ENCODE results near the gene CORO2A. TPM values are rescaled to one million over a fixed set of nuclear protein-coding genes. Genes with fewer than 3 reads are reported as not detected.

Gene CORO2A
- total RNA-seq, 1 experiment from 2014 or later, result 24.3 TPM

DNA sequence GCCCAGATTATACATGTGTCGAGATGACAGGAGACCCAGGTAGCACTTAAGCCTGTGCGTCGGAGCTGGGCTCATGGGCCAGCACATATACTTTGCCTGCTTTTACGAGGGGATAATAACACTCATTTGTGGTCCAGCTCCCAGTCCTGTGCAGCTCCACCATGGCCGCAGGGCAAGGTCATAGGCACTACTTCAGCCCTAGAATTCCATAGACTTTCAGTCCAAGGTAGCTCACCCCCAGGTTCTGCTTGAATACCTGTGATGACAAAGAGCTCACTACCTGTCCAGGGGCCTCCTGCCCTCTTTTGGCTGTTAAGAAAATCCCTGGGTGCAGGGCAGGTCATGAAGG is 1.7 kb downstream of the CORO2A start:
- H3K27ac Mint-ChIP-seq (ENCODE audit: unreplicated experiment), result peak overlapping the region; percentile 54
- H3K4me3 Mint-ChIP-seq (ENCODE audit: low read depth, unreplicated experiment), result peak overlapping the region; percentile 80
- no peaks in the 10 kb centered on the region for H3K27me3 Mint-ChIP-seq (ENCODE audit: unreplicated experiment)
- intact Hi-C loops (cut with micrococcal nuclease; ENCODE audit: unreplicated experiment), result loop anchor here (2.0 to 5.0 kb wide), 2 partner anchors 67 to 72 kb away; partner anchors contain the start of genes TBC1D2 and TRIM14
- BruUV-seq (replicated peaks), result no TSS peak
- DNase-seq, result no peak
- H3K4me1 Mint-ChIP-seq (ENCODE audit: low read depth, unreplicated experiment), result peaks cover 3% of the 10 kb centered on the region
- CTCF ChIA-PET, result interaction anchor here (0.5 to 0.6 kb wide), 2 partner anchors 13 to 50 kb away, joined by 3 read pairs; no protein-coding TSS in a partner anchor
- no peaks in the 10 kb centered on the region for H3K9me3 Mint-ChIP-seq (ENCODE audit: low read depth, unreplicated experiment)
- peaks cover 29% of the 10 kb centered on the region for H3K36me3 Mint-ChIP-seq (ENCODE audit: insufficient read depth, unreplicated experiment)
- TF ChIP-seq, protein P1, sequence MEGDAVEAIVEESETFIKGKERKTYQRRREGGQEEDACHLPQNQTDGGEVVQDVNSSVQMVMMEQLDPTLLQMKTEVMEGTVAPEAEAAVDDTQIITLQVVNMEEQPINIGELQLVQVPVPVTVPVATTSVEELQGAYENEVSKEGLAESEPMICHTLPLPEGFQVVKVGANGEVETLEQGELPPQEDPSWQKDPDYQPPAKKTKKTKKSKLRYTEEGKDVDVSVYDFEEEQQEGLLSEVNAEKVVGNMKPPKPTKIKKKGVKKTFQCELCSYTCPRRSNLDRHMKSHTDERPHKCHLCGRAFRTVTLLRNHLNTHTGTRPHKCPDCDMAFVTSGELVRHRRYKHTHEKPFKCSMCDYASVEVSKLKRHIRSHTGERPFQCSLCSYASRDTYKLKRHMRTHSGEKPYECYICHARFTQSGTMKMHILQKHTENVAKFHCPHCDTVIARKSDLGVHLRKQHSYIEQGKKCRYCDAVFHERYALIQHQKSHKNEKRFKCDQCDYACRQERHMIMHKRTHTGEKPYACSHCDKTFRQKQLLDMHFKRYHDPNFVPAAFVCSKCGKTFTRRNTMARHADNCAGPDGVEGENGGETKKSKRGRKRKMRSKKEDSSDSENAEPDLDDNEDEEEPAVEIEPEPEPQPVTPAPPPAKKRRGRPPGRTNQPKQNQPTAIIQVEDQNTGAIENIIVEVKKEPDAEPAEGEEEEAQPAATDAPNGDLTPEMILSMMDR (IDR thresholded peaks at IDR 0.05; ENCODE audit: unreplicated experiment), result no peak

- Mint-ChIP-seq H3K27ac (ENCODE audit: unreplicated experiment) (no peak overlapping the region), H3K4me1 (ENCODE audit: low read depth, unreplicated experiment) (peaks cover 10% of the 10 kb centered on the region), H3K27me3 (ENCODE audit: unreplicated experiment) (no peaks in the 10 kb centered on the region), H3K36me3 (ENCODE audit: insufficient read depth, unreplicated experiment) (peaks cover 36% of the 10 kb centered on the region), H3K9me3 (ENCODE audit: low read depth, unreplicated experiment) (no peaks in the 10 kb centered on the region), H3K4me3 (ENCODE audit: low read depth, unreplicated experiment) (no peak overlapping the region)
- intact Hi-C loops (cut with micrococcal nuclease; ENCODE audit: unreplicated experiment), result no loop called here
- CTCF ChIA-PET, result interaction anchor here (1.2 kb wide), 1 partner anchor 70 kb away, joined by 3 read pairs; the partner anchor contains the start of gene TRIM14
- TF ChIP-seq, protein P1 (IDR thresholded peaks at IDR 0.05; ENCODE audit: unreplicated experiment), result no peak
- BruUV-seq (replicated peaks), result no TSS peak
- DNase-seq, result no peak
These were observed 3.0 kb downstream of the CORO2A start for GRCh38 chr9:98189412-98189811.

DNA sequence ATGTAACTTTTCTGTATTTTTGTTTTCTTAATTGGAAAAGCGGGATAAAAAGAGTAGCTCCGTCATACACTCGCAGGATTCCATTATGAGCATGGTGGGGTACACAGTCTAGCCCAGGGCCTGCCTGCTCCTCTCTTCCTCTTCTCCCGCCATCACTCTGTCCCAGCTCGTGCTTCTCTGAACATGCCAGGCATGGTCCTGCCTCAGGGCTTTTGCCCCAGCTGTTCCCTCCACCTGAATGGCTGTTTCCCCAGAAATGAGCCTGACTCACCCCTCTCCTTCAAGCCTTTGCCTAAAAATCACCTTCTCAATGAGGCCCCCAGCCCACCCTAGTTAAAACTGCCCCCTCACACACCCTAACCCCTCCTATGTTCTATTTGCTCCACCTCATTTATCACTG is 4.5 kb downstream of the CORO2A start:
- intact Hi-C loops (cut with micrococcal nuclease; ENCODE audit: unreplicated experiment), result no loop called here

GRCh38 chr9:98186236-98186635 is 6.2 kb downstream of the CORO2A start:
- no peaks in the 10 kb centered on the region for H3K27me3 Mint-ChIP-seq (ENCODE audit: unreplicated experiment)
- no peak for DNase-seq
- intact Hi-C loops (cut with micrococcal nuclease; ENCODE audit: unreplicated experiment), result no loop called here
- peaks cover 10% of the 10 kb centered on the region for H3K4me1 Mint-ChIP-seq (ENCODE audit: low read depth, unreplicated experiment)
- CTCF ChIA-PET, result interaction anchor here (0.6 kb wide), 1 partner anchor 49 kb away, joined by 3 read pairs; no protein-coding TSS in a partner anchor
- no peaks in the 10 kb centered on the region for H3K9me3 Mint-ChIP-seq (ENCODE audit: low read depth, unreplicated experiment)
- peaks cover 26% of the 10 kb centered on the region for H3K36me3 Mint-ChIP-seq (ENCODE audit: insufficient read depth, unreplicated experiment)
- H3K27ac Mint-ChIP-seq (ENCODE audit: unreplicated experiment), result no peak overlapping the region
- TF ChIP-seq, protein P1 (IDR thresholded peaks at IDR 0.05; ENCODE audit: unreplicated experiment), result no peak
- H3K4me3 Mint-ChIP-seq (ENCODE audit: low read depth, unreplicated experiment), result no peak overlapping the region
- no TSS peak for BruUV-seq (replicated peaks)

More for the DNA sequence above, 4.5 kb downstream of the CORO2A start:
- H3K36me3 Mint-ChIP-seq (ENCODE audit: insufficient read depth, unreplicated experiment), result peaks cover 33% of the 10 kb centered on the region
- peaks cover 10% of the 10 kb centered on the region for H3K4me1 Mint-ChIP-seq (ENCODE audit: low read depth, unreplicated experiment)
- no peak for DNase-seq
- BruUV-seq (replicated peaks), result no TSS peak
- H3K27ac Mint-ChIP-seq (ENCODE audit: unreplicated experiment), result no peak overlapping the region
- TF ChIP-seq, protein P1 (IDR thresholded peaks at IDR 0.05; ENCODE audit: unreplicated experiment), result no peak
- H3K9me3 Mint-ChIP-seq (ENCODE audit: low read depth, unreplicated experiment), result no peaks in the 10 kb centered on the region
- H3K4me3 Mint-ChIP-seq (ENCODE audit: low read depth, unreplicated experiment), result no peak overlapping the region
- CTCF ChIA-PET, result interaction anchor here (1.2 kb wide), 1 partner anchor 69 kb away, joined by 3 read pairs; the partner anchor contains the start of gene TRIM14
- no peaks in the 10 kb centered on the region for H3K27me3 Mint-ChIP-seq (ENCODE audit: unreplicated experiment)

All from Calu3 (cell line).